CD14-positive monocyte (primary cell): Measurements from ENCODE around the gene RAB12. TPM values are rescaled to one million over a fixed set of nuclear protein-coding genes. Genes with fewer than 3 reads are reported as not detected.

Experiments used
- DNase-seq, 3 donors: peaks; one replicate each; pipeline ENCODE4 v3.0.0-alpha.2; 2011 to 2022
- H2AFZ ChIP-seq: 2 replicates; pipeline ENCODE4 v1.6.0; 2012; ENCODE audit warnings: mild to moderate bottlenecking, low read depth, low read length, inconsistent platforms; ENCODE audit not compliant: insufficient read depth, poor library complexity, severe bottlenecking
- H3K27ac ChIP-seq, 2 donors: 1 replicate in 1 of 2; 2 replicates in 1 of 2; pipeline ENCODE4 v1.5.1; 2012 to 2013; ENCODE audit warnings: low read length in 2 of 2, control low read depth in 1 of 2, inconsistent platforms in 1 of 2, low read depth in 1 of 2, mild to moderate bottlenecking in 1 of 2
- H3K27me3 ChIP-seq, 2 donors: one replicate each; pipeline versions ENCODE4 v1.6.0 to v1.6.1; 2011 to 2013; ENCODE audit warnings: low read length in 2 of 2; ENCODE audit not compliant: control insufficient read depth in 2 of 2, insufficient read depth in 2 of 2
- H3K36me3 ChIP-seq, 2 donors: replicated peaks in 1 of 2; 1 replicate in 1 of 2; 2 replicates in 1 of 2; pipeline versions ENCODE4 v1.5.1 to v1.6.1; 2012 to 2013; ENCODE audit warnings: low read length in 2 of 2, control low read depth in 1 of 2, inconsistent platforms in 1 of 2, mild to moderate bottlenecking in 1 of 2; ENCODE audit not compliant: insufficient read depth in 2 of 2, control insufficient read depth in 1 of 2
- H3K4me1 ChIP-seq, 2 donors: 1 replicate in 1 of 2; 2 replicates in 1 of 2; pipeline versions ENCODE4 v1.5.1 to v1.6.1; 2012 to 2013; ENCODE audit warnings: low read length in 2 of 2, control low read depth in 1 of 2, inconsistent platforms in 1 of 2, mild to moderate bottlenecking in 1 of 2, moderate library complexity in 1 of 2; ENCODE audit not compliant: insufficient read depth in 2 of 2, control insufficient read depth in 1 of 2
- H3K4me2 ChIP-seq: replicated peaks from 2 replicates; pipeline ENCODE3; 2012; ENCODE audit warnings: low read length, moderate library complexity, mild to moderate bottlenecking; ENCODE audit not compliant: poor library complexity, severe bottlenecking; ENCODE audit errors: extremely low read depth
- H3K4me3 ChIP-seq, 3 experiments: fragments of 200-600 bp in 1 of 3; sonication (generic) in 1 of 3; replicated peaks in 1 of 3; 1 replicate in 2 of 3; 2 replicates in 1 of 3; pipeline ENCODE4 v1.5.1; 2011 to 2013; ENCODE audit warnings: low read length in 3 of 3, mild to moderate bottlenecking in 3 of 3, control low read depth in 2 of 3, low read depth in 2 of 3, inconsistent platforms in 1 of 3, moderate library complexity in 1 of 3
- H3K79me2 ChIP-seq: 2 replicates; pipeline ENCODE4 v1.6.0; 2012; ENCODE audit warnings: mild to moderate bottlenecking, control low read depth, inconsistent platforms, low read length, moderate library complexity; ENCODE audit not compliant: insufficient read depth
- H3K9ac ChIP-seq: 2 replicates; pipeline ENCODE4 v1.6.0; 2017; ENCODE audit warnings: low read length, mild to moderate bottlenecking; ENCODE audit not compliant: insufficient read depth, poor library complexity, severe bottlenecking
- H3K9me3 ChIP-seq, 2 donors: replicated peaks in 1 of 2; 1 replicate in 1 of 2; 2 replicates in 1 of 2; pipeline versions ENCODE4 v1.5.1 to v1.6.1; 2012 to 2013; ENCODE audit warnings: low read length in 2 of 2, control low read depth in 1 of 2; ENCODE audit not compliant: control insufficient read depth in 1 of 2, insufficient read depth in 1 of 2
- H4K20me1 ChIP-seq: 2 replicates; pipeline ENCODE4 v1.6.0; 2012; ENCODE audit warnings: mild to moderate bottlenecking, low read length, control low read depth, moderate library complexity; ENCODE audit not compliant: insufficient read depth
- H3K27ac Mint-ChIP-seq, 7 donors: one replicate each; pipeline ENCODE4 v1.8.0; 2020; ENCODE audit warnings: mild to moderate bottlenecking in 7 of 7, mixed read lengths in 7 of 7, moderate library complexity in 6 of 7, inconsistent platforms in 2 of 7
- H3K27me3 Mint-ChIP-seq, 3 donors: one replicate each; pipeline ENCODE4 v1.8.0; 2021 to 2022; ENCODE audit warnings: low read depth in 3 of 3, mild to moderate bottlenecking in 3 of 3, mixed read lengths in 3 of 3, moderate library complexity in 3 of 3, inconsistent platforms in 1 of 3
- H3K36me3 Mint-ChIP-seq, 2 donors: one replicate each; pipeline ENCODE4 v1.8.0; 2020; ENCODE audit warnings: mixed read lengths in 2 of 2, inconsistent platforms in 1 of 2, mild to moderate bottlenecking in 1 of 2
- H3K4me1 Mint-ChIP-seq: one replicate; pipeline ENCODE4 v1.8.0; 2020; ENCODE audit warnings: mild to moderate bottlenecking, mixed read lengths
- H3K4me3 Mint-ChIP-seq, 2 donors: one replicate each; pipeline ENCODE4 v1.8.0; 2020; ENCODE audit warnings: mild to moderate bottlenecking in 2 of 2, mixed read lengths in 2 of 2, moderate library complexity in 1 of 2
- H3K9me3 Mint-ChIP-seq, 7 donors: one replicate each; pipeline ENCODE4 v1.8.0; 2020 to 2022; ENCODE audit warnings: mixed read lengths in 7 of 7, mild to moderate bottlenecking in 6 of 7, moderate library complexity in 6 of 7, inconsistent platforms in 2 of 7
- WGBS: methylation state at CpG from one replicate; pipeline ENCODE4 v1.1.5; 2013; ENCODE audit warnings: missing lambda C conversion rate; ENCODE audit not compliant: insufficient coverage; 5-methylcytosine and 5-hydroxymethylcytosine counted together
- intact Hi-C, 2 donors: fragments of 100-400 bp; cut with micrococcal nuclease; formaldehyde crosslinking; loops; one replicate each; pipeline versions ENCODE4 v1.15.0 to v1.15.1; 2023
- polyA plus RNA-seq, 3 donors: library from polyadenylated mRNA; depleted of rRNA in 1 of 3; unstranded in 2 of 3; stranded (reverse) in 1 of 3; fragments of 300-500 nt in 2 of 3; fragments of >200 nt in 1 of 3; fragmentation: Illumina TruSeq in 2 of 3; gene quantifications; 1 replicate in 2 of 3; 2 replicates in 1 of 3; pipeline ENCODE4 v1.2.3, GENCODE V29; 2012 to 2021
- TF ChIP-seq, protein P1 (sequence below): fragments of 200-600 bp; IDR thresholded peaks from one replicate; pipeline ENCODE4 v1.8.0; 2022; ENCODE audit warnings: antibody characterized with exemption, mild to moderate bottlenecking

The RAB12 gene
- polyA plus RNA-seq, 3 donors, result 0.15 to 22.1 (median 0.16) TPM

DNA sequence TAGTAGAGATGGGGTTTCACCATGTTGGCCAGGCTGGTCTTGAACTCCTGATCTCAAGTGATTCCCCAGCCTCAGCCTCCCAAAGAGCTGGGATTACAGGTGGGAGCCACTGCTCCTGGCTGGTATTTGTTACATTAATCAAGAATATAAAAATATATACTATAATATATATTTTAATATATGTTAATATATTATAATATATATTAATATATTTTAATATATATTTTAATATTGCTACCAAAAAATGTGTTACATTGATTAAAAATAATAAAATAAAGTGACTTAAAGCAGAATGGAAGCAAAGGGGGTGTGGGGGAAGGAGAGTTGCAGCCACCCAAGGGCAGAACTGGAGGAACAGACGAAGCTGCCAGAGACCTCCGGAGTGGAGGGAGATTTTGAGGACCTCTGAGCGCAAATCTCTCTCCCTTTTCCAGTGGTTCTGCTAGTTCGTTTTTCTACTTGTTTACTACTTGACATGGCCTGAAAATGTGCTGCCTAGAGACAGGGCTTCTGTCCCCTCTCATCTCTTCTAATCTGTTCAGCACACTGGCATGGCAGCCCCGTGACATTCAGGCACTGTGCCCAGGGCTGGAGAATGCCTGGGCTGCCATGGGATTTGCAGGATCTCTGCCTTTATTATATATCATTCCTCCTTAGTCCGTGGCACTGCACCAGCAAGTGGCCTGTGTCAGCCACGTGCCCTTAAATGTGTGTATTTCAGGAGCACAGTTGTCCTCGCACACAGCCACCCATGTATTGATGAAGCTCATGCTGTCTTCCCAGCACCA is 47.9 kb upstream of the RAB12 start:
- H3K27me3 ChIP-seq, result no peaks in the 10 kb centered on the region
- 88% methylated on average over 5 of the region's 8 CpGs for WGBS
- no peaks in the 10 kb centered on the region for H3K9me3 ChIP-seq
- no peaks in the 10 kb centered on the region for H4K20me1 ChIP-seq
- no peaks in the 10 kb centered on the region for H3K36me3 ChIP-seq
- no peak overlapping the region for H3K27ac ChIP-seq
- TF ChIP-seq, protein P1, sequence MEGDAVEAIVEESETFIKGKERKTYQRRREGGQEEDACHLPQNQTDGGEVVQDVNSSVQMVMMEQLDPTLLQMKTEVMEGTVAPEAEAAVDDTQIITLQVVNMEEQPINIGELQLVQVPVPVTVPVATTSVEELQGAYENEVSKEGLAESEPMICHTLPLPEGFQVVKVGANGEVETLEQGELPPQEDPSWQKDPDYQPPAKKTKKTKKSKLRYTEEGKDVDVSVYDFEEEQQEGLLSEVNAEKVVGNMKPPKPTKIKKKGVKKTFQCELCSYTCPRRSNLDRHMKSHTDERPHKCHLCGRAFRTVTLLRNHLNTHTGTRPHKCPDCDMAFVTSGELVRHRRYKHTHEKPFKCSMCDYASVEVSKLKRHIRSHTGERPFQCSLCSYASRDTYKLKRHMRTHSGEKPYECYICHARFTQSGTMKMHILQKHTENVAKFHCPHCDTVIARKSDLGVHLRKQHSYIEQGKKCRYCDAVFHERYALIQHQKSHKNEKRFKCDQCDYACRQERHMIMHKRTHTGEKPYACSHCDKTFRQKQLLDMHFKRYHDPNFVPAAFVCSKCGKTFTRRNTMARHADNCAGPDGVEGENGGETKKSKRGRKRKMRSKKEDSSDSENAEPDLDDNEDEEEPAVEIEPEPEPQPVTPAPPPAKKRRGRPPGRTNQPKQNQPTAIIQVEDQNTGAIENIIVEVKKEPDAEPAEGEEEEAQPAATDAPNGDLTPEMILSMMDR, result no peak
- Mint-ChIP-seq H3K36me3 (no peaks in the 10 kb centered on the region), H3K4me3 (no peak overlapping the region), H3K27ac (no peak overlapping the region), H3K27me3 (peaks cover 0 to 2% (median 2%) of the 10 kb centered on the region in 3 donors), H3K9me3 (peaks cover 0 to 5% (median 0%) of the 10 kb centered on the region in 7 donors), H3K4me1 (no peaks in the 10 kb centered on the region)
- no peak overlapping the region for H3K4me3 ChIP-seq
- H2AFZ ChIP-seq, result no peak overlapping the region
- H3K4me2 ChIP-seq, result no peak overlapping the region
- no peaks in the 10 kb centered on the region for H3K79me2 ChIP-seq
- intact Hi-C loops, result no loop called here
- no peak for DNase-seq
- H3K9ac ChIP-seq, result no peak overlapping the region
- no peaks in the 10 kb centered on the region for H3K4me1 ChIP-seq

DNA sequence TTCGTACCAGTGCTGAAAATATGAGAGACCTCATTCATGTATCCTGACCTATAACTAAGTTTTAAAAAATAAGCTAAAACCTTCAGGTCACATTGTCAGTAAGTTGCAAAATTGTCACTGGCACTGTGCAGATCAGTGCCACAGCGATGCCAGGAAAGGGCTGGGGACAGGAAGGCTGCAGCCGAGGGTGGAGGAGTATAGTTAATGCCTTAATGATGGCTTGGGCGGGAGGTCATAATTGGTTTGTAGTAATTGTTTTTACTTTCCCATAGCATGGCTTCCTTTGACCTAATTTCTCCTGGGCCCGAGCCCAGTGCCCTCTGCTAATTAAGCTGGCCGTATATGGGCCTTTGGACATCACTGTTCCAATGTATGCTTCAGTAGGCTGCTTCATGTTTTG is 47.2 kb upstream of the RAB12 start:
- no peak overlapping the region for H3K9ac ChIP-seq
- H3K27me3 Mint-ChIP-seq, result peaks cover 0 to 1% (median 1%) of the 10 kb centered on the region in 3 donors
- DNase-seq, result no peak
- H3K27me3 ChIP-seq, result no peaks in the 10 kb centered on the region
- H3K4me2 ChIP-seq, result no peak overlapping the region
- H3K4me1 Mint-ChIP-seq, result no peaks in the 10 kb centered on the region
- no peaks in the 10 kb centered on the region for H3K36me3 Mint-ChIP-seq
- H3K79me2 ChIP-seq, result no peaks in the 10 kb centered on the region
- no peak overlapping the region for H3K4me3 Mint-ChIP-seq
- no peak overlapping the region for H3K4me3 ChIP-seq
- H2AFZ ChIP-seq, result no peak overlapping the region
- intact Hi-C loops, result no loop called here
- TF ChIP-seq, protein P1, result no peak
- 90% methylated on average over 3 of the region's 6 CpGs for WGBS
- H3K9me3 ChIP-seq, result no peaks in the 10 kb centered on the region
- peaks cover 0 to 5% (median 0%) of the 10 kb centered on the region in 7 donors for H3K9me3 Mint-ChIP-seq
- no peaks in the 10 kb centered on the region for H4K20me1 ChIP-seq
- no peaks in the 10 kb centered on the region for H3K4me1 ChIP-seq
- H3K27ac ChIP-seq, result no peak overlapping the region
- H3K27ac Mint-ChIP-seq, result no peak overlapping the region
- no peaks in the 10 kb centered on the region for H3K36me3 ChIP-seq
